IMR-90 (cell line): Measurements from ENCODE around the gene TSC1. TPM values are rescaled to one million over a fixed set of nuclear protein-coding genes. Genes with fewer than 3 reads are reported as not detected.

Source experiments
- ATAC-seq: fragments of 200-7000 bp; cut with Tn5 transposase; 2 replicates; pipeline ENCODE4 v1.9.1; 2020; ENCODE audit warnings: low read depth, mild to moderate bottlenecking, moderate library complexity
- BruUV-seq: library from RNA; stranded (reverse); fragments of 400-500 nt; replicated peaks from 2 replicates; lab custom pipeline; 2021; lab: Mats Ljungman, UMichigan
- CTCF ChIA-PET: fragments of 300-600 bp; formaldehyde crosslinking; extraction: SDS; loops from one replicate; lab custom pipeline; 2021; ENCODE audit warnings: antibody characterized with exemption; lab: Yijun Ruan, JAX
- POLR2A ChIA-PET: fragments of 300-600 bp; sonication (Branson Sonifier 250); formaldehyde crosslinking; loops from one replicate; lab custom pipeline; 2022; ENCODE audit warnings: antibody characterized with exemption; ENCODE audit not compliant: unreplicated experiment; lab: Charles Lee
- DNase-seq: peaks from one replicate; pipeline ENCODE4 v3.0.0; 2013
- H2AFZ ChIP-seq: replicated peaks from 2 replicates; pipeline ENCODE3; 2013; ENCODE audit warnings: low read length, mild to moderate bottlenecking; ENCODE audit not compliant: poor library complexity
- H2AK5ac ChIP-seq: 2 replicates; pipeline ENCODE4 v1.6.1; 2013; ENCODE audit warnings: low read depth, low read length, inconsistent platforms
- H2AK9ac ChIP-seq: replicated peaks from 2 replicates; pipeline ENCODE3; 2013; ENCODE audit warnings: mild to moderate bottlenecking, low read depth, low read length, moderate library complexity; ENCODE audit not compliant: poor library complexity
- H2BK120ac ChIP-seq: 2 replicates; pipeline ENCODE4 v1.6.1; 2013; ENCODE audit warnings: low read depth, low read length, inconsistent platforms
- H2BK15ac ChIP-seq: 3 replicates; pipeline ENCODE4 v1.6.1; 2013; ENCODE audit warnings: low read depth, low read length, inconsistent platforms
- H2BK20ac ChIP-seq: 2 replicates; pipeline ENCODE4 v1.6.1; 2013; ENCODE audit warnings: low read depth, mild to moderate bottlenecking, inconsistent platforms, low read length, moderate library complexity
- H2BK5ac ChIP-seq: 2 replicates; pipeline ENCODE4 v1.6.1; 2013; ENCODE audit warnings: mild to moderate bottlenecking, low read depth, low read length, inconsistent platforms; ENCODE audit not compliant: poor library complexity, severe bottlenecking
- H3K14ac ChIP-seq: replicated peaks from 2 replicates; pipeline ENCODE4 v1.6.1; 2013; ENCODE audit warnings: low read depth, low read length, inconsistent platforms
- H3K18ac ChIP-seq: 2 replicates; pipeline ENCODE4 v1.6.1; 2013; ENCODE audit warnings: low read depth, low read length, control low read depth
- H3K23ac ChIP-seq: 2 replicates; pipeline ENCODE4 v1.6.1; 2013; ENCODE audit warnings: low read depth, low read length, inconsistent platforms
- H3K27ac ChIP-seq: 2 replicates; pipeline ENCODE4 v1.5.1; 2013; ENCODE audit warnings: mild to moderate bottlenecking, control low read depth, low read length; ENCODE audit not compliant: insufficient read depth
- H3K27me3 ChIP-seq: 2 replicates; pipeline ENCODE4 v1.6.1; 2013; ENCODE audit warnings: low read length; ENCODE audit not compliant: control insufficient read depth, insufficient read depth
- H3K36me3 ChIP-seq: 2 replicates; pipeline ENCODE4 v1.6.1; 2013; ENCODE audit warnings: low read length, mixed read lengths; ENCODE audit not compliant: control insufficient read depth, insufficient read depth
- H3K4ac ChIP-seq: 2 replicates; pipeline ENCODE4 v1.6.1; 2013; ENCODE audit warnings: low read depth, low read length, inconsistent platforms
- H3K4me1 ChIP-seq: 2 replicates; pipeline ENCODE4 v1.6.1; 2013; ENCODE audit warnings: low read length, mixed read lengths; ENCODE audit not compliant: control insufficient read depth, insufficient read depth
- H3K4me2 ChIP-seq: 2 replicates; pipeline ENCODE4 v1.6.1; 2013; ENCODE audit warnings: low read depth, mild to moderate bottlenecking, control low read depth, low read length, moderate library complexity
- H3K4me3 ChIP-seq: 2 replicates; pipeline ENCODE4 v1.5.1; 2013; ENCODE audit warnings: low read depth, mild to moderate bottlenecking, control low read depth, low read length, moderate library complexity; ENCODE audit not compliant: insufficient read depth
- H3K56ac ChIP-seq: 2 replicates; pipeline ENCODE4 v1.6.1; 2013; ENCODE audit warnings: low read length, inconsistent platforms; ENCODE audit not compliant: insufficient read depth; ENCODE audit errors: extremely low read depth
- H3K79me1 ChIP-seq, 2 experiments: 2 replicates each; pipeline ENCODE4 v1.6.1; 2013; ENCODE audit warnings: low read length in 2 of 2, inconsistent platforms in 1 of 2, low read depth in 1 of 2
- H3K9ac ChIP-seq: 2 replicates; pipeline ENCODE4 v1.6.1; 2013; ENCODE audit warnings: low read depth, low read length, control low read depth
- H3K9me1 ChIP-seq: 2 replicates; pipeline ENCODE4 v1.6.1; 2013; ENCODE audit warnings: low read length, inconsistent platforms; ENCODE audit not compliant: insufficient read depth
- H3K9me3 ChIP-seq: 2 replicates; pipeline ENCODE4 v1.6.1; 2013; ENCODE audit warnings: low read length; ENCODE audit not compliant: control insufficient read depth, insufficient read depth
- H4K20me1 ChIP-seq: 2 replicates; pipeline ENCODE4 v1.6.1; 2013; ENCODE audit warnings: low read length, inconsistent platforms; ENCODE audit not compliant: insufficient read depth
- H4K5ac ChIP-seq: 2 replicates; pipeline ENCODE4 v1.6.1; 2013; ENCODE audit warnings: mild to moderate bottlenecking, low read depth, low read length, control low read depth
- H4K8ac ChIP-seq, 2 experiments: 2 replicates each; pipeline ENCODE4 v1.6.1; 2013; ENCODE audit warnings: low read depth in 2 of 2, low read length in 2 of 2, control low read depth in 1 of 2, inconsistent platforms in 1 of 2
- H4K91ac ChIP-seq: 2 replicates; pipeline ENCODE4 v1.6.1; 2013; ENCODE audit warnings: low read depth, low read length, inconsistent platforms; ENCODE audit not compliant: insufficient read depth
- BHLHE40 ChIP-seq: fragments of 150-350 bp; IDR thresholded peaks from 2 replicates; pipeline ENCODE4 v1.6.1; 2016; ENCODE audit warnings: mild to moderate bottlenecking, low read depth, low read length
- CEBPB ChIP-seq: IDR thresholded peaks from 2 replicates; pipeline ENCODE4 v1.6.1; 2012; ENCODE audit warnings: low read depth, low read length, improper control_type of control experiment
- CTCF ChIP-seq: conservative IDR thresholded peaks from 2 replicates; pipeline ENCODE4 v1.5.1; 2012; ENCODE audit warnings: mild to moderate bottlenecking, low read depth, low read length, improper control_type of control experiment
- FOS ChIP-seq: fragments of 150-350 bp; IDR thresholded peaks from 2 replicates; pipeline ENCODE4 v1.6.1; 2016; ENCODE audit warnings: low read depth, low read length
- MAFK ChIP-seq: IDR thresholded peaks from 2 replicates; pipeline ENCODE4 v1.6.1; 2012; ENCODE audit warnings: low read depth, low read length, improper control_type of control experiment
- MAZ ChIP-seq: IDR thresholded peaks from 2 replicates; pipeline ENCODE4 v1.6.1; 2012; ENCODE audit warnings: low read depth, mild to moderate bottlenecking, low read length, improper control_type of control experiment, moderate library complexity, borderline replicate concordance
- MXI1 ChIP-seq: IDR thresholded peaks from 2 replicates; pipeline ENCODE4 v1.6.1; 2012; ENCODE audit warnings: low read depth, mild to moderate bottlenecking, low read length, moderate library complexity, borderline replicate concordance
- NFE2L2 ChIP-seq: fragments of 150-350 bp; IDR thresholded peaks from 2 replicates; pipeline ENCODE4 v1.6.1; 2016; ENCODE audit warnings: low read depth, mild to moderate bottlenecking, low read length
- RAD21 ChIP-seq: IDR thresholded peaks from 2 replicates; pipeline ENCODE4 v1.6.1; 2012; ENCODE audit warnings: low read length, improper control_type of control experiment
- SMC3 ChIP-seq: fragments of 150-350 bp; IDR thresholded peaks from 2 replicates; pipeline ENCODE4 v1.6.1; 2016; ENCODE audit warnings: low read depth, mild to moderate bottlenecking, antibody characterized with exemption, low read length, moderate library complexity
- USF2 ChIP-seq: fragments of 150-350 bp; IDR thresholded peaks from 2 replicates; pipeline ENCODE4 v1.6.1; 2017; ENCODE audit warnings: mild to moderate bottlenecking, antibody characterized with exemption, low read length, low read depth
- WGBS, 2 experiments: methylation state at CpG; one replicate each; pipeline versions ENCODE4 v1.1.5 to v1.1.7; 2013; ENCODE audit warnings: missing lambda C conversion rate in 2 of 2; ENCODE audit not compliant: insufficient read length in 1 of 2; ENCODE audit errors: extremely low coverage in 2 of 2; 5-methylcytosine and 5-hydroxymethylcytosine counted together
- dilution Hi-C: fragments of 300-500 bp; cut with HindIII; formaldehyde crosslinking; loops from one replicate; pipeline ENCODE4 v1.14.3; 2018; ENCODE audit warnings: low sequenced_read_pairs; ENCODE audit not compliant: unreplicated experiment
- in situ Hi-C: fragments of 300-500 bp; cut with MboI; formaldehyde crosslinking; loops from 3 replicates; pipeline ENCODE4 v1.14.3; 2019; ENCODE audit warnings: low sequenced_read_pairs, inconsistent platforms, mixed read lengths
- intact Hi-C: fragments of 100-400 bp; cut with micrococcal nuclease; formaldehyde crosslinking; loops from 2 replicates; pipeline ENCODE4 v1.10.0; 2022
- polyA plus RNA-seq, 3 experiments: library from polyadenylated mRNA; depleted of rRNA; stranded (reverse); fragments of >200 nt; gene quantifications; 2 replicates each; pipeline ENCODE4 v1.2.3, GENCODE V29; 2012; ENCODE audit warnings: low replicate concordance in 1 of 3
- total RNA-seq: library from RNA; depleted of rRNA; stranded (reverse); fragments of >200 nt; gene quantifications from 2 replicates; pipeline ENCODE4 v1.2.3, GENCODE V29; 2012

Gene TSC1
- total and polyA plus RNA-seq, 2 of the 4 experiments (the other 2 are of a cell fraction), result 25.7 to 56.3 TPM

GRCh38 chr9:132912131-132912530, 32.3 kb downstream of the TSC1 start:
- dilution Hi-C loops, result no loop called here
- Histone ChIP-seq H3K23ac (no peak overlapping the region), H4K20me1 (no peaks in the 10 kb centered on the region), H3K9me1 (no peaks in the 10 kb centered on the region), H3K56ac (no peak overlapping the region), H2BK5ac (no peak overlapping the region), H2BK15ac (no peak overlapping the region), H2BK20ac (no peak overlapping the region), H3K14ac (no peak overlapping the region), H2AK5ac (no peak overlapping the region), H3K36me3 (peaks cover 36% of the 10 kb centered on the region), H3K4me1 (no peaks in the 10 kb centered on the region), H4K8ac (no peak overlapping the region), H3K4ac (no peak overlapping the region), H3K9ac (no peak overlapping the region), H3K27me3 (no peaks in the 10 kb centered on the region), H3K9me3 (no peaks in the 10 kb centered on the region), H2BK120ac (no peak overlapping the region), H2AK9ac (no peak overlapping the region), H3K27ac (no peak overlapping the region), H4K5ac (no peak overlapping the region), H2AFZ (no peak overlapping the region), H3K18ac (no peak overlapping the region), H4K91ac (no peak overlapping the region), H3K4me2 (no peak overlapping the region), H3K4me3 (no peak overlapping the region), H3K79me1 (no peaks in the 10 kb centered on the region)
- in situ Hi-C loops, result no loop called here
- WGBS, 2 experiments, result 100% methylated on average over 1 of the region's 4 CpGs; no CpG with 5 or more reads in 1 of the 2 experiments
- TF ChIP-seq NFE2L2 (no peak), MAFK (no peak), CEBPB (no peak), MAZ (no peak), FOS (no peak), BHLHE40 (no peak), SMC3 (no peak), RAD21 (no peak), CTCF (no peak), MXI1 (no peak), USF2 (no peak)
- DNase-seq, result no peak
- POLR2A ChIA-PET, result no interaction called here
- intact Hi-C loops, result no loop called here
- no TSS peak for BruUV-seq
- CTCF ChIA-PET, result no interaction called here
- ATAC-seq, result no peak
